HL-60 (cell line): ENCODE results near the gene MAP3K20.

Source experiments
- CTCF ChIP-seq: IDR thresholded peaks from one replicate; pipeline ENCODE4 v1.5.1; 2011; ENCODE audit warnings: low read length, control low read depth, inconsistent platforms; ENCODE audit not compliant: insufficient read depth
- POLR2AphosphoS5 ChIP-seq: IDR thresholded peaks from 2 replicates; pipeline ENCODE4 v1.6.1; 2012; ENCODE audit warnings: low read depth
- REST ChIP-seq: IDR thresholded peaks from 2 replicates; pipeline ENCODE4 v1.6.1; 2012; ENCODE audit warnings: low read depth; ENCODE audit not compliant: insufficient replicate concordance
- SPI1 ChIP-seq: IDR thresholded peaks from 2 replicates; pipeline ENCODE4 v1.6.1; 2012; ENCODE audit warnings: low read depth, mild to moderate bottlenecking, borderline replicate concordance

- TF ChIP-seq SPI1 (no peak), CTCF (no peak), POLR2AphosphoS5 (no peak), REST (no peak)
These were observed 56.9 kb downstream of the MAP3K20 start for GRCh38 chr2:173132531-173132930.
